EL (cell line): ENCODE results near the gene SUPT5H.

Source experiments
- DNase-seq: peaks from one replicate; pipeline ENCODE4 v3.0.0-alpha.2; 2016

SUPT5H gene

DNA sequence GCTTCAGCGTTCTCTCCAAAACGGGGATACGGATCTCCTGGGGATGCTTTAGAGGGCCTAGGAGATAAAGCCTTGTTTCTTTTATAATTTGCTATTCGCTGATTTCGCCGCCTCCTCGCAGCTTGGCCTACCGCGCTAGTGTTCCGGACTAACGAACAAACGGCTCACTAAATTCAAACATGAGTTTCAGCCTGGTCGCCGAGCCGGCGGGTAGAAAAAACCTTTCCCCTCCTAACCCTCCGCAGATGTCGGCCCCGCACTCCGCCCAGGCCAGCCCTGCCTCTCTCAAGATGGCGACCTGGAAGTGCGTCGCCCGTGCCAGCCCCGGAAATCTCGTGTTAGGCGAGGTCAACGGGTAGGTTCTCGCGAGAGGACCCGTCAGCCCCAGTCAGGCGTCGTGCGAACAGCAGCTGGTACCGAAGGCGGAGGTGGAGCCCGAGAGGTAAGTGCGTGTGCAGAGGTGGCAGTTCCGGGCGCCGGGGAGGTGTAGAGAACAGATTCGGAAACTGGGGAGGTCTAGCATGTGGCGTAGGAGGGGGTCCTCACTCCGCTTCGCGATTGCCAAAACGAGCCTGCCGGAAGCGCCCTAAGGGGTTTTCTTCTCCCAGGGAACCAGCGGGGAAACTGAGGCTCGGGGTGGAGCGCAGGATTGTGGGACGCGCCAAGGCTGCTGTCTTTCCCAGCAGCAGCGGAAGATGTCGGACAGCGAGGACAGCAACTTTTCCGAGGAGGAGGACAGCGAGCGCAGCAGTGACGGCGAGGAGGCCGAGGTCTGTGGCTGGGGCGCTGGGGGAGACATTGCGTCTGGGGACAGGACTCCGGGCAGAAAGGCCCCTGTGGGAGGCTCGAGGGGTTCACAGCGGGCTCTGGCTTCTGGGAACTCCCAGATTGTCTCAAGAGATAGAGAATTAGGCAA is at the start of gene SUPT5H:
Gene SUPT5H, plus strand, starts transcription at position 387 of the 916 bp plus-strand sequence. Its CDS starts 309 bp downstream, at position 696.
- DNase-seq, result peak; percentile 97

DNA sequence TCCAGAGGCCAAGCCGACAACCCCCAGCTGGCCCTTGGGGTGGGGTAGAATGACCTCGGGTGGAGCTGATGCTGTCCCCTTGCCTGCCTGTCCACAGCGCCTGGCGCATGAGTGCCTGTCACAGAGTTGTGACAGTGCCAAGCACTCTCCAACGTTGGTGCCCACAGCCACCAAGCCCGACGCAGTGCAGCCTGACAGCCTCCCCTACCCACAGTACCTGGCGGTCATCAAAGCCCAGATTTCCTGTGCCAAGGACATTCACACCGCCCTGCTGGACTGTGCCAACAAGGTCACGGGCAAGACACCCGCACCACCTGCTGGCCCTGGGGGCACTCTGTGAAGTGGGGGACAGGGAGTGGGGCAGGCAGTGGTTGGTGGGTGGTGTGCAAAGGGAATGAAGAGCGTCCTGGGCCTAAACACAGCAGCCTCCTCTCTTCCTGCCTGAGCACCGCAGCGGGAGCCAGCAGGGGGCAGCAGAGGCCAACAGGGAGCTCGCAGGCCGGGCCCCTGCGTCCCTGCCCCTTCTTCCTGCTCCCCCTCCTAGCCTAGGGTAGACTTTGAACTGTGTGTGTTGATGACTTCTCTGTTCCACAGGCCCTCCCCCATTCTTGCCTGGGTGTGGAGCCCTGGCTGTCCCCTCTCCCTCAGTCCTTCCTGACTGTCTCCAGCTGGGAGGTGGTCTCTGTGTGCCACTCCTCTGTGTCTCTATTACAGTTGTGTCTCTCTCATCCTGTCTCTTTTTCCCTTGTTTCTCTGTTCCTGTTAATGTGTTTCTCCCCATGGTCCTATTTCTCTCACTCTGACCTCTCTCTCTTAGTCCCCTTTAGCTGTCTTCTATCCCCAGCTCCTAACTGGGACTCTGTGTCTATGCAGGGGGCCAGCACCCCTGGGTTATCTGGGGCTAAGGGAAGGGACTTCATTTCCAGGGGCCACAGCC is 47.8 kb upstream of the SUPT5H start:
- peak; percentile 82 for DNase-seq

DNA sequence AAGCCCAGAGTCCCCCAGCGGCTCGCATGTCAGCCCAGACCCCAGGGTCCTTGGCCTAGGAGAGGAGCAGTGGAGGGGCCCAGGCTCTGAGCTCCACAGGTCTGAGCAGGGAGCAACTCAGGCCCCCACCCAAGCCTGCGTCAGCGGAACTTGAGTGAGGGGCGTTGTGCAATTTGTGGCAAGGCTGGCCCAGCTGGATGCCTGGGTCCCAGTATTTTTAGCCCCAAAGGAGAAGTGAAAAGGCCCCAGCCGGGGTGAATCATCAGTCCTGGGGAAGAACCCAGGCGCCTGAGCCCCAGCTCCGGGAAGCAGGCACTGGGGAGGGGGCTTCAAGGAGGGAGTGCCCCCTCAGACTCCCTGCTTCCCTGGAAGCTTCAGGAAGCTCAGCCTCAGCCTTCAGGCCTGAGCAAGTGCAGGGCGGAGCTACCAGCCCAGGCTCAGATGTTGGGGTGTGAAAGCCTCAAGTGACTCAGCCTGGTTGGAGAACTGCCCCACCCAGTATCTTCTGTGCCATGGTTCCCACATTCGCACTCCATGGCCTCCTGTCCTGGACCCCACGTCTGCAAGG is 47.0 kb upstream of the SUPT5H start:
- DNase-seq, result peak; percentile 86

DNA sequence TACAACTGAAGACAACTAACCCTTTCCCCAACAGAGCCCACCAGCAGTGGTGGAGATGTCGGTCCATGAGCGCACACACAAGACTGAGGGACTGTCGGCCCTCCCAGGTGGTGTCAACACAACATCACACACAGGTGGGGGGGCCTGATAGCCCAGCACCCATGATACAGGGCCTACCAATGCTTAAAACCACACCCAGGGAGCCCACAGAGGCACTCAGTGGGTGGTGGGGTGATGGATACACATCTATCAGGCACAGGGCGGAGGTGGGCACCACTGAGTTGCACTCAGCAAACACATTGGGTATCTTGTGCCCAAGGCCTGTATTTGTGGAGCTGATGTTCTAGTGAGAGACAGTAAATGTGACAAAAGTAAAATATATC is 45.7 kb upstream of the SUPT5H start:
- DNase-seq, result no peak

DNA sequence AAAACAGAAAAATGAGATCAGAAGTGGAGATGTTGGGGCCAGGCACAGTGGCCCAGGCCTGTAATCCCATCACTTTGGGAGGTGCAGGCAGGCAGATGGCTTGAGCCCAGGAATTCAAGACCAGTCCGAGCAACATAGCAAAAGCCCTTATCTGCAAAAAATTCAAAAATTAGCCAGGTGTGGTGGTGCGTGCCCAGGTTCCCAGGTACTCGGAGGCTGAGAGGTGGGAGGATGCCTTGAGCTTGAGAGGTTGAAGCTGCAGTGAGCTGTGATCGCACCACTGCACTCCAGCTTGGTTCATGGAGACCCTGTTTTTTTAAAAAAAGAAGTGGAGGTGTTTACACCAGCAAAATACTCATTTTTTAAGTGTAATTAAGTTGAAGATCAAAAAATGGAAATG is 45.3 kb upstream of the SUPT5H start:
- no peak for DNase-seq

DNA sequence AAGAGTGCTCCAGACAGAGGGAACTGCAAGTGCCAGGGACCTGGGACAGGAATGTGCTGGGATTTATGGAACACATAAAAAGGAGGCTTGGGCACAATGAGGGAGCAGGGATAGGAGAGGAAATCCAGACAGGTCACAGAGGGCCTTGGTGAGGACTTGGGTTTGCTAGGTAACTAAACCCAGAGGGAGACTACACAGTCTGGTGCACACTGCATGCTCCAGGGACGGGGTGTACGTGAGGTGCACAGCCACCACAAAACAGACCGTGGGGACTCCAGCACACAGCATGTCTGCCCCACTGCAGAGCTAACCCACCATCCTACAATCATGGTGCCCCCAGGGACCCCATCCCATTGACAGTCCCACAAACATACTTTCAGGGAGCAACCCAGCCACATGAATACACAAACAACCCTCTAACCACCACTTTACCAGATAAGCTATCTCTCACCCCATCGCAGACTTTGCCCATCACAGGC is 44.3 kb upstream of the SUPT5H start:
- DNase-seq, result no peak

DNA sequence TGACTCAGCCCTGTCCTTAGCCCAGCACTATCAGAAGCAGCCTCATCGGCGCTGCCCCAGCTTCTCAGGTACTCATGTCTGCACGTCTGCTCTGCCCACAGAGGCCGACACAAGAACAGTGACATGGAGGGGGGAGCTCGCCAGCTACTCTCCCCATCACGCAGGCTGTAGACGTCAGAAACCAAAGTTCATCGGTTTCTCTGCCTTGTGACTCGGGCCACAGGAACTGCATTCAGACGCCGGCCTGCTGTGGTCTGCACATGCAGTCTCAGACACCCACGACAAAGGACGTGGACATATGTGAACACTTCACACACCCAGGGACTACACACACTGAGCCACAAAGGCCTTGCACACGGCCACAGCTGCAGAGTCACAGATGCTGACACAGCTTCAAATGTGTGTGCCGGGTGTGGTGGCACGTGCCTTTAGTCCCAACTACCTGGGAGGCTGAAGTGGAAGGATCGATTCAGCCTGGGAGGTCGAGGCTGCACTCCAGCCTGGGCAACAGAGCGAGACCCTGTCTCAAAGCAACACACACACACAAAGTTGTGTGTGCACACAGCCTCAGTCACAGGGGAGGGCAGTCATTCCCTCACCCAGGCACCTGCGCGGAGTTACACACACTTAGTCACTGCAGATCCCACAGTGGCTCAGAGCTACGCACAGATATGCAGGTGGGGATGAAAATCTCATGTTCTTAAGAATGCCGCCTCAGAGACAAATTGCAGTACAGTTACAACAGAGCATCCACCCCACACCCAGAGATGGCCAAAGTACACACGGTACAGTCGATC is 43.6 kb upstream of the SUPT5H start:
- DNase-seq, result peak; percentile 58

DNA sequence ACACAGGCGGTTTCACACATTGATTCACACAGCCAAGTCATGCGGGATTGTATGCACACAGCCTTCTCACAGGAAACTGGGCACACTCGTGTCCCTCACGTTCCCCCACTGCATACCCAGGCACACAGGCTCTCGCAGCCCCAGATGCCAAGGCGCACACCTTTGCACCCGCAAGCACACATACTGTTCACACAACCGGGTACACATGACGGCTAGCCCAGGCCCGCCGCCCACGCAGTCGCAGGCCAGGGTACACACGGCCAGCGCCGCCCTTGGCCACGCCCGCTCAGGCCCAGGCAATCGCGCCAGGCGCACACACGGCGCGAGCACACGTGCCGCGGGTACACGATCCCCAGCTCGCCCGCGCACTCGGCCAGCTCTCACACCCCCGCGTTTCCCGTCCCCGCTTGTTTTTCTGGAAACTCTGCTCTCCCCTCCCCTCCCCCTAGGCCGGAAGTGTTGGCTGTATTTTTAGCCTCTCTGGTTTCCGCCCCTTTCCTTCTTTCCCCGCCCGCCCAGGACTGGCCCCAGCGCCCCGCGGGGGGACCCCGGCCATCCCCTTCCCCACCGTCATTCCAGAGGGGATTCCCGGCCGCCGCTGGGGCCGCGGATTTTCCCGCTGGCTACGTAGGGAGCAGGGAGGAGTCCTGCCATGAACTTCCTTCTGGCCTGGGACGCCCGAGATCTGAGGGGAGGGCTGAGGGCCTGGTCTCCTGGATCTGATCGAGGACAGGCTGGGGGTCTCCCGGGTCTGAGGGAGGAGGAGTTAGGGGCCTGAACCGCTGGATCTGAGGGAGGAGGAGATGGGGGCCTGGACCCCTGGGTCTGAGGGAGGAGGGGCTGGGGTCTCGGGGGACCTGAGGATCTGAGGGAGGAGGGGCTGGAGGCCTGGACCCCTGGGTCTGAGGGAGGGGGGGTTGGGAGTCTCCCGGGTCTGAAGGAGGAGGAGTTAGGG is 42.8 kb upstream of the SUPT5H start:
- peak; percentile 93 for DNase-seq

DNA sequence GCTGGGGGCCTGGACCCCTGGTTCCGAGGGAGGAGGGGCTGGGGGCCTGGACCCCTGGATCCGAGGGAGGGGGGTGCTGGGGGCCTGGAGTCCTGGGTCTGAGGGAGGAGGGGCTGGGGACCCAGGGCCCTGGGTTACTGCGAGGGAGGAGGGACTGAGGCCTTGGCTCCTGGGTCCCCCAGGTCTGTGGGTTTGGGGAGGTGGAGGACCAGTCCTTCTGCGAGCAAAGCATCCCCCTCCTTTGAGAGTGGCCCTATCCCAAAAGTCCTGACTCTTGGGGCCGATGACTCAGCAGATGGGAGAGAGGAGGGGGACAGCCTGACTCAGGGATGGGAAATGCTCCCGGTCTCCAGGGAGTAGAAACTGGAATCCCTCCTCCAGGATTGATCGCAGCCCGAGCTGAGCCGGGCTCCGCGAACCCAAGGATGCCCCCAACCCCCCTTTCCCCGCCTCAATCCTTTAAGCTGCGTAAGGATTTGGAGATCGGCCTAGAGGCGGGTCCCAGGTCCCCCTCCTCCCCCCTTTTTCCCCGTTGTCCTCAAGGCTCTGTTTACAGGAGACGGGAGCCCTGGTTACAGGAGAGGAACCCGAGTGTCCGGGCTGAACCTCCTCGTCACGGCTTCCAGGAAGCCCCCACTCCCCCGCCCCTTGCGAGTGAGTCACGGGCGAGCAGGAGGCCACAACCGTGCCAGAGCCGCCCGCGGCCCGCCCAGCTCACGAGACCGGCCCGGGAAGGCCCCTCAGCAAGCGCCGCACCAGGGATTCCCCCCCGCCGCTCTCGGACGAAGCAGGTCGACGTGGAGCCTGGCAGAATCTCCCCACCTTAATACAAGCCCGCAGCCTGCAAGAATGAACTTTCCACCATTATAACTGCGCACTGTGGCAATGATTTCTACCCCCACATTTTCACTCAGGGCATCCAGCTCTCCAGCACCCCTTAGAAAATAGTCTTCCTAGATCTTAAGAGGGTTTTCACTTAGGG is 41.8 kb upstream of the SUPT5H start:
- DNase-seq, result peak; percentile 99

DNA sequence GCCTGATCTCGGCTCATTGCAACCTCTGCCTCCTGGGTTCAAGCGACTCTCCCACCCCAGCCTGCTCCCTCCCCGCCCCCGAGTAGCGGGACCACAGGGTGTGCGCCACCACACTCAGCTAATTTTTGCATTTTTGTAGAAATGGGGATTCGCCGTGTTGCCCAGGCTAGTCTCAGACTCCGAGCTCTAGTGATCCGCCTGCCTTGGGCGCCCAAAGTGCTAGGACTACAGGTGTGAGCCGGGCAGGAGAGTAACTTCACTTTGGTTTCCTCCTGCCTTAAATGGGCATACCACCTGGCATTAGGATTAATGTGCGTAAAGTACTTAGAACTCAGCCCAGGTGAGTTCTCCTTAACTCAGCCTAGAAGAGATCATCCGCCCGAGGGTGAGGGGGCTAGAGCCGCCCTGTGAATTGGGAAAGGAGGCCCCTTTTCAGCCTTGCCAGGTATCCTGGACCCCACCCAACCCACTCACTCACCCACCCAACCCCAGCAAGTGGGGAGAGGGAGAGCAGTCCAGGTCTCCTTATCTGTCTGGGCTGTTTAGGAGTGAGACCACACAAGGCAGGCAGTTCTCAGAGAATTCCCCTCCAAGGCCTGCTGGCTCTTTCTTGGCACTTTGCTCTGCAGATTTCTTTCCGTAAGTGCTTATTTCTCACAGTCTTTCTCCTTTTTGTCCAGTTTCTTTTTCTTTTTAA is 40.0 kb upstream of the SUPT5H start:
- DNase-seq, result no peak

DNA sequence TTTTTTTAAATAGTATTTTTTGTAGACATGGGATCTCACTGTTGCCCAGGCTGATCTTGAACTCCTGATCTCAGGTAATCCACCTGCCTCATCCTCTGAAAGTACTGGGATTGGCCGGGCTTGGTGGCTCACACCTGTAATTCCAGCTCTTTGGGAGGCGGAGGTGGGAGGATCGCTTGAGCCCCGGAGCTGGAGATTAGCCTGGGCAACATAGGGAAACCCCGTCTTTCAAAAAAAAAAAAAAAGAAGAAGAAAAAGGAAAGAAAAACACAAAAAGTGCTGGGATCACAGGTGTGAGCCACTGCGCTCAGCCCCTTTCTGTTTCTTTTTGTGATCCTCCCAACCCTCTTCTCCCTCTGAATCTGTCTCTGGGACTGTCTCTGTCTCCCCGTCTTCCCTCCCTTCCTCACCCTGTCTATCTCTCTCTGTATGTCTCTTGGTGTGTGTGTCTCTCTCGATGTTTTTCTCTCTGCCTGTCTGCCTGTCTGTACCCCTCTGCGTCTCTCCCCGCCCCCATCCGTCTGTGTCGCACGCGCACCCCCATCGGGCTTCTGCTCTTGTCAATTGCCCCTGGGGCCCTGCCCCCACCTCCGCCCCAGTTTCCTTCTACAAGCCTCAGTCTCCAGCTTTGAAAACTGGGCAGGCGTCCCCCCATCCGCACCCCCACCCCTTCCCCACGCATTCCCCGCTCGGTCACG is 39.3 kb upstream of the SUPT5H start:
- no peak for DNase-seq

DNA sequence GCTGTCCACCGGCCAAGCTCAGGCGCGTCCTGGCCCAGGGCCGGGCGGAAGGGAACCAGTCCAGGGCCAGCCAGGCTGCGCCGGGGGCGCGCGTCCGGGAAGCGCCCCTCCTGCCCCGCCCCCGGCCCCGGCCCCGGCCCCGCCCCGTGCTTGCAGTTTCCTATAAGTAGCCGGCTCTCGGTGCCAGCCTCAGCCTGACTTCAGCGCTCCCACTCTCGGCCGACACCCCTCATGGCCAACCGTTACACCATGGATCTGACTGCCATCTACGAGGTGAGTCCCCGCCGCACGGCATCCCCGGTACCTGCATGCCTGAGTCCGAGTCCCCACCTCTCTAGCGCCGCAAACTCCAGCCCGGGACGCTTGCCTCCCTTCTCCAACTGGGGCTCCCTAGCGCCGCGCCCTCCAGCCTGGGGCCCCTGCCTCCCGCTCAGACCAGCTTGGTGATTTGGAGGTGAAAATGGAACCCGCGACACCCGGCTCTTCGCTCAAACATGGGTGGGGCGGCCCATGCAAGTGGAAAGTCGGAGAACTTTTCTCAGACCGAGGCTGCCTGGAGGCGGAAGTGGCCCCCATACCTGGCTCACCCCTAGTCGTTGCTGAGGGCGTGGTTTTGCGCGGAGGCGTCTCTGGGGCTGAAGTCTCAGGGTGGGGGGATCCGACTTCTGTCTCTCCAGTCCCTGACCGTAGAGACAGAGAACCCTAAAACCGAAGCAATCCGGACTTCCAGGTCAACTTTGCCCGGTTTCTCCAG is 38.5 kb upstream of the SUPT5H start, which contains the start of gene ZFP36:
Gene ZFP36, plus strand, starts transcription at position 192 of the 754 bp plus-strand sequence. Its CDS starts 58 bp downstream, at position 250.
- DNase-seq, result peak; percentile 86

DNA sequence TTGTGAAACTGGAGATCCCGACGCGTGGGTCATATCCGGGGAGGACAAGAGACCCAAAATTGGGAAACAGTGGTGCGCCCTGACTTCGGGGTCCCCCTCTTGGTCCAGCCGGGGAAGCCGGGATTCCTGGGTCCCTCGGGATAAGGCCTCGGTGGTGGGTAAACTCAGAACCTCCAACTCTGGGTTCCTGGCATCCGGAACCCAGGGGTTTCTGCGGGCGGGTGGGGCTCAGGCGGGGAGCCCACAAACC is 38.0 kb upstream of the SUPT5H start:
- DNase-seq, result no peak

DNA sequence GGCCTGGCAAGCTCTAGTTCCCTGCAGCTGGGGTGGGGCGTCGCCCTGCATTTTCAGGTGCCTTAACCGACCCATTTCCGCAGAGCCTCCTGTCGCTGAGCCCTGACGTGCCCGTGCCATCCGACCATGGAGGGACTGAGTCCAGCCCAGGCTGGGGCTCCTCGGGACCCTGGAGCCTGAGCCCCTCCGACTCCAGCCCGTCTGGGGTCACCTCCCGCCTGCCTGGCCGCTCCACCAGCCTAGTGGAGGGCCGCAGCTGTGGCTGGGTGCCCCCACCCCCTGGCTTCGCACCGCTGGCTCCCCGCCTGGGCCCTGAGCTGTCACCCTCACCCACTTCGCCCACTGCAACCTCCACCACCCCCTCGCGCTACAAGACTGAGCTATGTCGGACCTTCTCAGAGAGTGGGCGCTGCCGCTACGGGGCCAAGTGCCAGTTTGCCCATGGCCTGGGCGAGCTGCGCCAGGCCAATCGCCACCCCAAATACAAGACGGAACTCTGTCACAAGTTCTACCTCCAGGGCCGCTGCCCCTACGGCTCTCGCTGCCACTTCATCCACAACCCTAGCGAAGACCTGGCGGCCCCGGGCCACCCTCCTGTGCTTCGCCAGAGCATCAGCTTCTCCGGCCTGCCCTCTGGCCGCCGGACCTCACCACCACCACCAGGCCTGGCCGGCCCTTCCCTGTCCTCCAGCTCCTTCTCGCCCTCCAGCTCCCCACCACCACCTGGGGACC is 37.6 kb upstream of the SUPT5H start:
- DNase-seq, result no peak

DNA sequence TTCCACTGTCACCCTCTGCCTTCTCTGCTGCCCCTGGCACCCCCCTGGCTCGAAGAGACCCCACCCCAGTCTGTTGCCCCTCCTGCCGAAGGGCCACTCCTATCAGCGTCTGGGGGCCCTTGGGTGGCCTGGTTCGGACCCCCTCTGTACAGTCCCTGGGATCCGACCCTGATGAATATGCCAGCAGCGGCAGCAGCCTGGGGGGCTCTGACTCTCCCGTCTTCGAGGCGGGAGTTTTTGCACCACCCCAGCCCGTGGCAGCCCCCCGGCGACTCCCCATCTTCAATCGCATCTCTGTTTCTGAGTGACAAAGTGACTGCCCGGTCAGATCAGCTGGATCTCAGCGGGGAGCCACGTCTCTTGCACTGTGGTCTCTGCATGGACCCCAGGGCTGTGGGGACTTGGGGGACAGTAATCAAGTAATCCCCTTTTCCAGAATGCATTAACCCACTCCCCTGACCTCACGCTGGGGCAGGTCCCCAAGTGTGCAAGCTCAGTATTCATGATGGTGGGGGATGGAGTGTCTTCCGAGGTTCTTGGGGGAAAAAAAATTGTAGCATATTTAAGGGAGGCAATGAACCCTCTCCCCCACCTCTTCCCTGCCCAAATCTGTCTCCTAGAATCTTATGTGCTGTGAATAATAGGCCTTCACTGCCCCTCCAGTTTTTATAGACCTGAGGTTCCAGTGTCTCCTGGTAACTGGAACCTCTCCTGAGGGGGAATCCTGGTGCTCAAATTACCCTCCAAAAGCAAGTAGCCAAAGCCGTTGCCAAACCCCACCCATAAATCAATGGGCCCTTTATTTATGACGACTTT is 36.8 kb upstream of the SUPT5H start:
- DNase-seq, result peak; percentile 58
